Endothelial cell of umbilical vein (primary cell): ENCODE results near the gene GBX2. TPM values are rescaled to one million over a fixed set of nuclear protein-coding genes. Genes with fewer than 3 reads are reported as not detected.
A peak's percentile ranks its signal among the peaks of the same experiment; 100 is the strongest.

Experiments used
- BruUV-seq: library from RNA; stranded (reverse); fragments of 400-500 nt; replicated peaks from 2 replicates; lab custom pipeline; 2021; lab: Mats Ljungman, UMichigan
- CTCF ChIA-PET: fragments of 300-600, 350-600 bp; sonication (Branson Sonifier 250); formaldehyde crosslinking; loops from one replicate; lab custom pipeline; 2021; ENCODE audit warnings: antibody characterized with exemption, inconsistent platforms; lab: Charles Lee
- POLR2A ChIA-PET: fragments of 300-600, 350-600 bp; sonication (Branson Sonifier 250); formaldehyde crosslinking; loops from one replicate; lab custom pipeline; 2021; ENCODE audit warnings: antibody characterized with exemption, inconsistent platforms; lab: Charles Lee
- DNase-seq: peaks from one replicate; pipeline ENCODE4 v3.0.0-alpha.2; 2011; ENCODE audit warnings: low read depth, low spot score
- FAIRE-seq: peaks from 2 replicates; lab custom pipeline; 2011; peaks lifted over from hg19 to GRCh38; lab: Jason Lieb, UNC
- H2AFZ ChIP-seq: 2 replicates; pipeline ENCODE4 v1.6.0; 2012; ENCODE audit warnings: low read depth, low read length, control low read depth, inconsistent platforms
- H3K27ac ChIP-seq: 2 replicates; pipeline ENCODE4 v1.5.1; 2011; ENCODE audit warnings: low read depth, mild to moderate bottlenecking, control low read depth, low read length, moderate library complexity; ENCODE audit not compliant: insufficient read depth
- H3K27me3 ChIP-seq, 2 experiments: 2 replicates each; pipeline versions ENCODE4 v1.6.0 to v1.6.1; 2011; ENCODE audit warnings: low read length in 2 of 2, mixed read lengths in 1 of 2; ENCODE audit not compliant: control insufficient read depth in 2 of 2, insufficient read depth in 2 of 2
- H3K36me3 ChIP-seq, 2 experiments: 2 replicates in 1 of 2; 3 replicates in 1 of 2; pipeline ENCODE4 v1.5.1; 2011; ENCODE audit warnings: low read length in 2 of 2, mild to moderate bottlenecking in 1 of 2, moderate library complexity in 1 of 2; ENCODE audit not compliant: control insufficient read depth in 2 of 2, insufficient read depth in 2 of 2; ENCODE audit errors: extremely low read depth in 1 of 2
- H3K4me1 ChIP-seq: 3 replicates; pipeline ENCODE4 v1.5.1; 2011; ENCODE audit warnings: mild to moderate bottlenecking, low read length; ENCODE audit not compliant: control insufficient read depth, insufficient read depth; ENCODE audit errors: extremely low read depth
- H3K4me2 ChIP-seq: 2 replicates; pipeline ENCODE4 v1.6.1; 2011; ENCODE audit warnings: low read length, control low read depth, mixed read lengths; ENCODE audit not compliant: insufficient read depth
- H3K4me3 ChIP-seq, 3 experiments: fragments of 200-600 bp in 1 of 3; sonication (generic), shearing (Covaris generic) in 1 of 3; replicated peaks in 1 of 3; 2 replicates each; pipeline ENCODE4 v1.5.1; 2011 to 2016; ENCODE audit warnings: control low read depth in 3 of 3, low read length in 3 of 3, mild to moderate bottlenecking in 2 of 3, inconsistent platforms in 1 of 3, low read depth in 1 of 3, moderate library complexity in 1 of 3; ENCODE audit not compliant: insufficient read depth in 1 of 3
- H3K79me2 ChIP-seq: 2 replicates; pipeline ENCODE4 v1.6.0; 2012; ENCODE audit warnings: low read length, inconsistent platforms; ENCODE audit not compliant: control insufficient read depth, insufficient read depth
- H3K9ac ChIP-seq: replicated peaks from 2 replicates; pipeline ENCODE3; 2011; ENCODE audit warnings: low read length, control low read depth; ENCODE audit not compliant: insufficient read depth; ENCODE audit errors: extremely low read depth
- H3K9me1 ChIP-seq: replicated peaks from 3 replicates; pipeline ENCODE4 v1.6.0; 2011; ENCODE audit warnings: mild to moderate bottlenecking, low read length; ENCODE audit not compliant: control insufficient read depth, insufficient read depth; ENCODE audit errors: extremely low read depth
- H3K9me3 ChIP-seq: replicated peaks from 2 replicates; pipeline ENCODE4 v1.5.1; 2012; ENCODE audit warnings: low read length, inconsistent platforms; ENCODE audit not compliant: control insufficient read depth, insufficient read depth
- H4K20me1 ChIP-seq: replicated peaks from 2 replicates; pipeline ENCODE3; 2011; ENCODE audit warnings: mild to moderate bottlenecking, low read length; ENCODE audit not compliant: control insufficient read depth, insufficient read depth; ENCODE audit errors: extremely low read depth
- CTCF ChIP-seq, 2 donors: IDR thresholded peaks; 1 replicate in 1 of 2; 2 replicates in 1 of 2; pipeline ENCODE4 v1.5.1; 2011; ENCODE audit warnings: low read length in 2 of 2, mild to moderate bottlenecking in 2 of 2, moderate library complexity in 2 of 2, control low read depth in 1 of 2, inconsistent platforms in 1 of 2, low read depth in 1 of 2; ENCODE audit not compliant: insufficient read depth in 1 of 2; ENCODE audit errors: extremely low read depth in 1 of 2
- POLR2AphosphoS5 ChIP-seq: IDR thresholded peaks from 2 replicates; pipeline ENCODE4 v1.6.1; 2012; ENCODE audit warnings: low read depth, mild to moderate bottlenecking, control low read depth, low read length, moderate library complexity; ENCODE audit not compliant: insufficient read depth
- dilution Hi-C: fragments of 300-500 bp; cut with MboI; formaldehyde crosslinking; loops from one replicate; pipeline ENCODE4 v1.15.0; 2019; ENCODE audit warnings: low sequenced_read_pairs; ENCODE audit not compliant: extremely low pct_ligation_motif_present
- intact Hi-C: fragments of 100-400 bp; cut with micrococcal nuclease; formaldehyde crosslinking; loops from one replicate; pipeline ENCODE4 v1.10.0; 2022
- polyA plus RNA-seq, 4 experiments: library from polyadenylated mRNA; depleted of rRNA in 3 of 4; stranded (reverse) in 3 of 4; unstranded in 1 of 4; fragments of >200 nt; gene quantifications; 2 replicates each; pipeline versions ENCODE4 v1.2.1 to v1.2.3, GENCODE V29; 2011 to 2012; ENCODE audit warnings: missing spikeins in 1 of 4
- total RNA-seq: library from RNA; stranded (reverse); gene quantifications from 2 replicates; pipeline ENCODE4 v1.2.3, GENCODE V29; 2021

Gene GBX2
- total and polyA plus RNA-seq, 2 donors (not counting 3 experiments of a cell fraction or from before 2014, with no cell fraction given) = 3.0 to 3.6 TPM

GRCh38 chr2:236180831-236181453 lies 12.8 kb upstream of the GBX2 start:
- DNase-seq (peak; percentile 88), FAIRE-seq (peak; percentile 53)
- peak overlapping the region; percentile 99 for H3K27ac ChIP-seq

More at GRCh38 chr2:236180831-236181453, 12.8 kb upstream of the GBX2 start:
- Histone ChIP-seq H3K79me2 (no peaks in the 10 kb centered on the region), H3K36me3 (no peaks in the 10 kb centered on the region), H3K27me3 (no peaks in the 10 kb centered on the region), H3K9me1 (no peaks in the 10 kb centered on the region), H3K9ac (peak overlapping the region; percentile 93), H4K20me1 (no peaks in the 10 kb centered on the region), H3K4me2 (peak overlapping the region; percentile 98), H3K4me1 (peaks cover 24% of the 10 kb centered on the region), H3K9me3 (no peaks in the 10 kb centered on the region), H2AFZ (no peak overlapping the region), H3K4me3 (peak overlapping the region in 1 of 3 experiments; percentile 65)
- TF ChIP-seq CTCF (IDR thresholded peaks at IDR 0.05; ENCODE audit: extremely low read depth in 1 of 2, insufficient read depth in 1 of 2, low read depth in 1 of 2, low read length in 2 of 2) (peak; percentile 61 to 65), POLR2AphosphoS5 (no peak)
- BruUV-seq = no TSS peak
- dilution Hi-C loops = no loop called here
- intact Hi-C loops = loop anchor here (1.0 to 2.0 kb wide), 9 partner anchors 26 to 586 kb away; no protein-coding TSS in a partner anchor
- CTCF ChIA-PET = interaction anchor here (0.6 to 7.5 kb wide), 42 partner anchors 9 to 887 kb away, joined by 3 to 231 read pairs (median 4); partner anchors contain the start of gene GBX2
- POLR2A ChIA-PET = interaction anchor here (0.6 to 1.7 kb wide), 3 partner anchors 17 to 1409 kb away, joined by 3 to 5 read pairs (median 4); no protein-coding TSS in a partner anchor
